Fibroblast of the conjunctiva (primary cell): ENCODE measurements around the gene BCL2A1.
"Not testable (repeated sequence)": the region's sequence is repeated elsewhere in the genome, so short reads cannot be mapped to it uniquely, and the experiment has no call there.

ENCODE experiments used
- DNase-seq: peaks from one replicate; pipeline ENCODE4 v3.0.0-alpha.2; 2010; ENCODE audit warnings: low read depth

The BCL2A1 gene

DNA sequence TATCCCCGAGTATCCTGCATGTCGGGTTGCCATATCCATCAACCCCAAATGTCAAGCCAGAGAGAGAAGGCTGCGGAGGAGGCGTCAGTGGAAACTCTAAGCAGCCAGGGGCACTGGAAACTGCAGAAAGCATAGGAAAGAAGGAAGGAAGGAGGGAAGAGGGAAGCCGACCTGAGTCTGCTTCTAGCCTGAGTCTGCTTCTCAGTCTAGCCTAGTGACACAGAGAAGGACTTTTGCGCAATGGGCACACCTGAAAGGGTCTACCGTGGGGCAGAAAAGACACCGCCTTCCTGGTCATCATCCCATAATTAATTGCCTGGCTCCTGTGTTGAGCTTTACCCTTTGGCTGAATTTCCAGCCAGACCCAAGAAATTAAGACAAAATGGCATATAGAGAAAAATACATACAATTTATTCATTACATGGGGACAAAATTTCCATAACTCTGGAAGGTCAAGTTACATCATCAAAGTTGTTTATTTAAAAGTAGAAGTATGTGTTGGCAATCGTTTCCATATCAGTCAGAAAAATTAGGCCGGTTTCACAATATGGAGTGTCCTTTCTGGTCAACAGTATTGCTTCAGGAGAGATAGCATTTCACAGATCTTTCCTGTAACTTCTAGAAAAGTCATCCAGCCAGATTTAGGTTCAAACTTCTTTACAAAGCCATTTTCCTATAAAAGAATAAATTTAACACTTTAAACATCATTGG, 10.3 kb downstream of the BCL2A1 start:
- no peak for DNase-seq

DNA sequence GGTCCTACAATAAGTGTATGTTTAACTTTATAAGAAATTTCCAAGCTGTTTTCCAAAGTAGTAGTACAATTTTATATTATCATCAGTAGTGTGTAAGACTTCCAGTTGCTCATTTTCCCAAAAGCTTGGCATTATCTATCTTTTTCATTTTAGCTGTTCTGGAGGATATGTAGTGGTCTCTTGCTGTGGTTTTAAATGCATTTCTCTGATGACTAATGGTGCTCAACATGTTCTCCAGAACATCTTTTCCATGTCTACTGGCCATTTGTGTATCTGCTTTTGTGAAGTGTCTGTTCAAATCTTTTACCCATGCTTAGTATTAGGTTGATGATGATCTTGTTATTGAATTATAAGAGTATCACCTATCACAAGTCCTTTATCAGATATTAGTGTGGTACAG, 13.3 kb downstream of the BCL2A1 start:
- no peak for DNase-seq

DNA sequence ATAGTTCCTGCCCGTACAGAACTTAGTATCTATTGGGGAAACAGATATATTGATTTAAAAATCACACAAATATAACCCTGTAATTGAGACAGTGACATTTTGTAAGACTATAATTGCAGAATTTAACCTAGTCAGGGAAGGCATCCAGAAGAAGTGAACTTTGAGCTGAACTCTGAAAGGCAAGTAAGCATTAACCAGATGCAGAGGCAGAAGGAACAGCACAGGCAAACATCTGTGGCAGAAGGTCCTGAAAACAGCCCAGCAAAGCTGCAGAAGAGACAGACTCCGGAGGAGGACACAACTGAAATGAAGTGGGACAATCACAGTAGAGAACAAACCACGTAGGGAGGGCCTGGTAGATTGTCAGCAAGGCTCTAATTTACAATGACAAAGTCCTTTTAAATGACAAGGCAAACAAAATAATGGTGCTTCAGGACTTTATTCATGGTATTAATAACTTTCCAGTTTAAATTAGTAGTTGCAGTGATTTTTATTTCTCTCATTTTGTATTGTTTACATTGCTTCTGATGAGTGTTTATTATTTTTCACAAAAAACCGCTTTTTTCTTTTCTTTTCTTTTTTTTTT, 14.5 kb downstream of the BCL2A1 start:
- no peak for DNase-seq

DNA sequence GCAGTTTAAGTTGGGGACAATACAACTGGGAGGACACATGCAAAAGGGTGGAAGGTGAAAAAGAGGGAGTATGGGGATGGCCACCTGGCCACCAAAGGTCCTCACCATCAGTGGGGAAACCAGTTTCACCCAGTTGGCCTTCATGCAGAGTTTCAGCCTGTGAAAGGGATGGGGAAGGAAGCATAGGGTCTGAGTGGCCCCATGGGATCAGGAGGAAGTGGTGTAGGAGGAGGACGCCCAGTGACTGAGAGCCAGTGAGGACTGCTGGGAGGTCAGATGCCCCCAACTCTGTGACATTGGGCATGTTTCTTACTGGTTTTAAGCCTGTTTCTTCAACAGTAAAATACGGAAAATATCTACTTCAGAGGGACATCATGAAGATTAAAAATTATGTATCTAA, 16.3 kb downstream of the BCL2A1 start:
- DNase-seq: no peak

DNA sequence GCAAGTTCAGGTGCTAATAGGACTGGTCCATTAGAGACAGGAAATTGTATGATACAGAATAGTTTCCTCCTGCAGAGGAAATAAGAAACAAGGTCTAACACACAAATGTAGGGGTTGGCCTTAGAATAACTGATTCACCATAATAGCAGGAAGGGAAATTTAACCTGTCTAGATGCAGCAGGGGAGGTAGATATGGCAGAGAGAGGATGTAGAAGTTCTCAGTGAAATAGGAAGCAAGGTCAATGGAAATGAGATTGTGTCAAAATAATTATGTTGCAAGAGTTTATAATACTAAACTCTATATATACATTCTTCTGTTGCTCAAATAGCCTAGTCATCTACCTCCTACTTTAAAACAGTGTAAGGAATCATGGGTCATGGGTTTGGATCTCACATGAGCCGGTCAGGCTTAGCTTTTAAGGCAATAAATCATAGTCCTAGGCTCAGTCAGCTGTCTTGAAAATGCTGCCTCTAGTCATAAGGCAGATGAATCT, 17.0 kb downstream of the BCL2A1 start:
- DNase-seq: no peak

DNA sequence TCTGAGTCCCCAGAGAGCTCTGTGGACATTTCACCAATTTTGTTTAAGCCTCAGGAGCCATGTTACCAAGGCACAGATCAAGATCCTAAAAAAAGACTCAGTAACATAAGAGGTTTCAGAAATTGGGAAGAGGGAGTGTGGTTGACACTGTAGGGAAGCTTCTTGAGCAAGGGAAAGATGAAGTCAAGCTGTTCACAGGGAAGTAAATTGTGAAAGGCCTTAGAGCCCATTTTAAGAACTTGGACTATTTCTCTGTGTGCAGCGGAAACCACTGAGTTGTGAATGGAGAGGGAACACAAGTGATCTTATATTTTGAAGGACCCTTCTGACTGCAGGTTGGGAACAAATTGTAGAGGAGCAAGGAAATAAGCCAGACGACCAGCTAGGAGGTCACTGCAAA, 18.7 kb downstream of the BCL2A1 start:
- no peak for DNase-seq

DNA sequence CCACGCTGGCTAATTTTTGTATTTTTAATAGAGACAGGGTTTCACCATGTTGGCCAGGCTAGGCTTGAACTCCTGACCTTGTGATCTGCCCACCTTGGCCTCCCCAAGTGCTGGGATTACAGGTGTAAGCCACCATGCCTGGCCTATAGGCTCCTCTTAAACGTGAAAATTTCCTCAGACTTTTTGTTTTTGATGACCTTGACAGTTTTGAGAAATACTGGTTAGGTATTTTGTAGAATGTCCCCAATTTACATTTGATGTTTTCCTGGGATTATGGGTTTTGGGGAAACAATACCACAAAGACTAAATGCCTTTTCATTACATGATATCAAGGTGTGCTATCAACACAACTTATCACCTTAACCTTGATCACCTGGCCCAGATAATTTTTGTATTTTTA, 20.7 kb downstream of the BCL2A1 start:
- DNase-seq: no peak

DNA sequence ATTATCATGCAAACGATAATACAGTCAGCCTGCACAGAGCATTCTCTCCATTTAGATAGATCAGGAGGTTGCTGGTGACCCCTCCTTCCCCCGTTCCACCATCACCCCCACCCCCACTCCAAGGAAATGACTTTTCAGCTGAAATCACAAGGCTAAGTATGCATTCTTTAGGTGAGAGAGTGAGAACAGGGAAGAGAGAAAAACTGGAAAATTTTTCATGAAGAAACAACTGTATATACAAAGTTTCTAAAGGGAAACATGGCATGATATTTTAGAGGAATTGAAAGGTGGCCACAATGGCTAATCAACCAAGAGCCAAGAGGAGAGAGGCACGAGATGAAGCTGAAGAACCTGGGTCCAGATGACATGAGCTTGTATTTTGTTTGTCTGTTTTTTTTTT, 22.2 kb downstream of the BCL2A1 start:
- DNase-seq: no peak

DNA sequence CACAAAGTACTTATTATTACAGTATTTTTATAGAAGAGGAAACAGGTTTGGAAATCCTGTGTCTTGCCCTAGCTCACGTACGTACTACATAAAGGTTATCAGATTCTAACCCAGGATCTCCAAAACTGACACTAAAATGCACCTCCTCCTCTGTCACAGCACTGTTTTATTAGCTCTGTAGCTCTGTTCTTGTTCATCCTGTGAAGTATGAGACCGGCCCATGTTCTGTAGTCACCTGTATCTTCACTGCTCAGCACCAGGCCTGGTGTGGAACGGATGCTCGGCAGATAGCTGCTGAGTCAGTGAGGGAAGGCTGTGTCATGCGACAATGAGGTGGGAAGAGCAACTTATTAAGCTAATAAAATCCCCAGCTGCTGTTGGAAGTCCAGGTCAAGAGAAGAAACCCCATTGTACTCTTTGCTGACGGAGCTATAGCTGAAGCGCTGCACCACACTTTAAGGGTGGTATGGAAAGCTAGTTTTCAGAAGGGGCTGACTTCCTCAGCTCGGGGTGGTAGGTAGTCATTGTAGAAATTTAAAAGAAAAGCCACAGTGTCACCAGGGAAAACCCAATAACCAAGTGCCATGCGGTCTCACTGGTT, 22.8 kb downstream of the BCL2A1 start:
- no peak for DNase-seq

DNA sequence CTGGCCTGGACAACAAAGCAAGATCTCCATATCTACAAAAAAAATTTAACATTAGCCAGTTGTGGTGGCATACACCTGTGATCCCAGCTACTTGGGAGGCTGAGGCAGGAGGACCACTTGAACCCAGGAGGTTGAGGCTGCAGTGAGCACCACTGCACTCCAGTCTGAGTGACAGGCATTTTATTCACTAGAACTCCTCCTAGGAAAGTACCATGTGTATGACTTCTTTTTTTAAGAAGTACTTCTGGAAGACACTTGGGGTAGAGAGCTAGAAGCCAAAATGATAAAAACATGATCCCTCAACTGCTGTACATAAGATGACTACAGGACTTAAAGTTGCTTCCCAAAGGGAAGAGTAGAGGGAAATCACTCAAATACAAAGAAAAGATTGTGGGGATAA, 24.0 kb downstream of the BCL2A1 start:
- DNase-seq: no peak

DNA sequence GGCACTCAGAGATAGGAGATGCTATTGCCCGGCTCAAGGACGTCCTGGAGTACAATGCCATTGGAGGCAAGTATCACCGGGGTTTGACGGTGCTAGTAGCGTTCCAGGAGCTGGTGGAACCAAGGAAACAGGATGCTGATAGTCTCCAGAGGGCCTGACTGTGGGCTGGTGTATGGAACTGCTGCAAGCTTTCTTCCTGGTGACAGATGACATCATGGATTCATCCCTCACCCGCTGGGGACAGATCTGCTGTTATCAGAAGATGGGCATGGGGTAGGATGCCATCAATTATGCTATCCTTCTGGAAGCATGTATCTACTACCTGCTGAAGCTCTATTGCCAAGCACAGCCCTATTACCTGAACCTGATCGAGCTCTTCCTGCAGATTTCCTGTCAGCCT, 26.4 kb downstream of the BCL2A1 start:
- DNase-seq: no peak

DNA sequence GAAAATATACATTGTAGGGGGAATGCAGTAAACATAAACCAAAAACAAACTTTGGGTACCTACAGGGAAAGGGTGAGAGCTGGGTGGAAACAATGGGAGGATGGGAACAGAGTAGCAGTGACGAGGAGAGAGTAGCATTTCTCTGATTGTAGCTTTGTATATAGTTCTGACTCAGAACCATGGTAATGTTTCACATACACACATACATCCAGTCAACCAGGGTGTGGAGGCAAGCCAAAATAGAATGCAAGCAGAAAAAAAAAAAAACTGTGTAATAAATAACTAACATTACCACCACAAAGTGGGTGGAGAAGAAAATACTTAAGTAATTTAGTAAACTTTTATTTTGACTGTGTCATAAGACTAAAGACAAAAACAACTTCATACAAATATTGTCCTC, 27.2 kb downstream of the BCL2A1 start:
- peak; percentile 21 for DNase-seq

DNA sequence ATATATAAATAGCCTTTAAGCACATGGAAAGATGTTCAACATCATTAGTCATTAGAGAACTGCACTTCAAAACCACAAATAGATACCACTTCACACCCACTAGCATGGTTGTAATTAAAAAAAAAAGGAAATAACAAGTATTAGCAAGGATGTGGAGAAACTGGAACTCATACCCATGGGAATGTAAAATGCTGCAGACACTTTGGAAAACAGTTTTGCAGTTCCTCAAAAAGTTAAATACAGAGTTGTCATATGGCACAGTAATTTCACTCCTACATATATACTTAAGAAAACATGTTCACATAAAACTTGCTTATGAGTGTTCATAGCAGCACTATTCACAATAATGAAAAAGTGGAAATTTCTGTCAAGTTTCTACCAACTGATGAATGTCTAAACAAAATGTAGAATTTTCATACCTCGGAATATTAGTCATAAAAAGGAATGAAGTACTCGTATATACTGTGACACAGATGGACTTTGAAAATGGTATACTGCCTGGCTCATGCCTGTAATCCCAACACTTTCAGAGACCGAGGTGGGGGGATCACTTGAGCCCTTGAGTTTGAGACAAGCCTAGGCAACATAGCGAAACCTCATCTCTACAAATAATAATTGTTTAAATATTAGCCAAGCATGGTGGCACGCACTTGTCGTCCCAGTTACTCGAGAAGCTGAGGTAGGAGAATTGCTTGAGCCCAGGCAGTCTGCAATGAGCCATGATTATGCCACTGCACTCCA, 28.1 kb downstream of the BCL2A1 start:
- no peak for DNase-seq

DNA sequence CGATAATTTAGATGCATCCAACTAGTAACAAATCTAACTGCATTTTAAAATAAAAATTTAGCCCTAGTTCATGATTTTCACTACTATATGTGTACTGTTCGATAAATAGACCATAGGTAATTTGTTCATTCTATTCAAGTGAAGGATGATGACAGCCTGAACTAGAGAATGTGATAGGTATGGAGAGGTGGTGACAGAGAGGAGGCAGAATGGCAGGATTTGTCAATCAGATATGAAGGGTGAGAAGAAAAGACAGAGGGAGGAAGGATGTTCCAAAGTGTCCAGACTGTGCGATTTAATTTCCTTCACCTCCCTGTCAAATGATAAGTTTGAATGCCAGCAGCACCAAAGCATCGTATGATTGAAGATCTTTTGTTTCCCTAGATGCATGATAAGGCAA, 31.6 kb downstream of the BCL2A1 start:
- DNase-seq: no peak

DNA sequence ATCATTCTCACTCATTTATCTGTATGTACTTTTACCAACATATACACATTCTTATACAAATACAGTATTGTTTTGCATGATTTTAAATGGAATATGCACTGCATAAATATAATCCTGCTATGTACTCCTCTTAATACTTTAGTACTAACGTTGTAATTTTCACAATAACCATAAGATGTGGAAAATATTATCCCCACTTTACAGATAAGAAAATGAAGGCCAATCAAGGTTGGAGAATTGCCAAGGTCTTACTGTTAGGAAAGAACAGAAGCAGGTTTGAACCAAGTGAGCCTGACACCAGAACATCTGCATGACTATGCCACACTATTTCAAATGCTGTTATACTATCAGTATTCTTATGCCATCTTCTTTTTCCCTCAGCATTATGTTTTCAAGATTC, 32.9 kb downstream of the BCL2A1 start:
- no peak for DNase-seq

DNA sequence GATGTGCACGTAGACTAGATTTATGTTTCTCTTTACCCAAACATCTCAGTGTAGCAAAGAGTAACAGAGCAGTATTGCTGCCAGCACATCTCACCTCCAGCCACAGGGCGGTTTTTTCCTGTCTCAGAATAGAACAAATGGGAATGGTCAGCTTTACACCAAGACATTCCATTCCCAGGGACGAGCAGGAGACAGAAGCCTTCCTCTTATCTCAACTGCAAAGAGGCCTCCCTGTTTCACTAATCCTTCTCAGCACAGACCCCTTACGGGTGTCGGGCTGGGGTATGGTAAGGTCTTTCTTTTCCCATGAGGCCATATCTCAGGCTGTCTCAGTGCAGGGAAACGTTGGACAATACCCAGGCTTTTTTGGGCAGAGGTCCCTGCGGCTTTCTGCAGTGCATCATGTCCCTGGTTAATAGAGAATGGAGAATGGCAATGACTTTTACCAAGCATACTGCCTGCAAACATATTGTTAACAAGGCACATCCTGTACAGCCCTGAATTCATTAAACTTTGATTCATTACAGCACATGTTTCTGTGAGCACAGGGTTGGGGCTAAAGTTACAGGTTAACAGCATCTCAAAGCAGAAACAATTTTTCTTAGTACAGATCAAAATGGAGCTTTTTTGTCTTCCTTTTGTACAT, 35.3 kb downstream of the BCL2A1 start:
- not testable (repeated sequence) for DNase-seq

DNA sequence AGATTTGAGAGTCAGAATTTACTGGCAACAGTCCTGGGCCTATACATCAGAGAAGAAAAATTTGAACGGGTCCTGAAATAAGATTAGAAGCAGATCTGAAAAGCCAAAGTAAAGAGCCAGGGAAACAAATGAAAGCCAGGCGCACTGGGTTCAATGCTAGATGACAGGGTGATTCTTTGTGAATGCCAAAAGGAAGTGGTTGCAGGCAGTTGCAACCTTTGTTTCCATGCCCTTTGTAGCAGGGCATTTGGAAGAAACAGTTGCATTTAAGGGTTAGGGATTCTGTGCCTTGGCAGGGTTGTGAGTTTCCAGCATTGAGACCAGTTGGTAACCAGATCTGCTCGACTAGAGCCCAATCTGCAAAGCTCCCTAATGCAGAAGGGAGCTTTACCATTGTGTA, 37.8 kb downstream of the BCL2A1 start:
- DNase-seq: no peak

DNA sequence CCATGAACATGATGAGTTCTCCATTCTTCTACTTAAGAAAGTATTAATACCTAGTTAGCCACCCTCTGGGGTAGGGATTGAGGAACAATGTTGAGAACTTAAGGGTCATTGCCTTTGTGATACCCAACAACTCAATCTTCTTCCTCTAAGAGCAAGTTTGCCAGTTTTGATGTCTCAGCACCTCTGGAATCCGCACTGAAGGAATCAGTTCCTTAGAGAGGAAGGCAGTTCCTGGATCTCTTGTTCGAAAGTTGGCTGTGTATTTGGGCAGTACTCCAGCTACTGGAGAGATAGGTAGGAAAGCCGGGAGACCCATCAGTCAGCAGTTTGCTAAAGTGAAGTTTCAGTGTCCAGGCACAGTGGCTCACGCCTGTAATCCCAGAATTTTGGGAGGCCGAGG, 38.5 kb downstream of the BCL2A1 start:
- DNase-seq: no peak

DNA sequence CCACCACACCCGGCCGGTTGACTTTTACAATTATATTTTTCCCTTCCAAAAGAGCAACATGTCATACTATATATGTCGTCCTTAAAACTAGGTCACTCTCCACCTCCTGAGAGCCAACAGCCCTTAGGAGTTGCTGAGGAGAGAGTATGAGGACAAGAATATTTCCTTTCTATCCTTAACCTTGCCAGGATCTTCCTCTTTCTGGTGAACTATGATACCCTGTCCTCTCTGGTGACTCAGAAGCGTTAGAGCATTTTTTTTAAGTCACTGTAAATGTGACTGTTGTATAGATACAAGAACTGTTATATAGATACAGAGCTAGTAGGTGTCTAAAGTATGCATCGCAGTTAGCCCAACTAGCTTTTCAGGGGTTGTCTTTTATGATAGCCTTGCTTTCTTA, 40.5 kb downstream of the BCL2A1 start:
- no peak for DNase-seq

DNA sequence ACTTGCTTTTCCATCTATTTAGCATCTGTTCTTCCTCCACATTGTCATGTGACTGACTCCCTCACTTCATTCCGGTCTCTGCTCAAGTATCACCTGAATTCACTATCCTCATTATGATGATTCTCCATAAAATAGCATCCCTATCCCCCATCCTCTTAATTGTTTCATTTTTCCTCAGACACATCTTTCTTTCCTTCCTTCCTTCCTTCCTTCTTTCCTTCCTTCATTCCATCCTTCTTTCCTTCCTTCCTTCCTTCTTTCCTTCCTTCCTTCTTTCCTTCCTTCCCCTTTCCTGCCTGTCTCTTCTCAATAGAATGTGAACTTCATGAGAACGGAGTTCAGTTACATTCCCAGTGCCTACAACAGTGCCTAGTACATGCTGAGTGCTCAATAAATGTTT, 41.6 kb downstream of the BCL2A1 start:
- DNase-seq: no peak

DNA sequence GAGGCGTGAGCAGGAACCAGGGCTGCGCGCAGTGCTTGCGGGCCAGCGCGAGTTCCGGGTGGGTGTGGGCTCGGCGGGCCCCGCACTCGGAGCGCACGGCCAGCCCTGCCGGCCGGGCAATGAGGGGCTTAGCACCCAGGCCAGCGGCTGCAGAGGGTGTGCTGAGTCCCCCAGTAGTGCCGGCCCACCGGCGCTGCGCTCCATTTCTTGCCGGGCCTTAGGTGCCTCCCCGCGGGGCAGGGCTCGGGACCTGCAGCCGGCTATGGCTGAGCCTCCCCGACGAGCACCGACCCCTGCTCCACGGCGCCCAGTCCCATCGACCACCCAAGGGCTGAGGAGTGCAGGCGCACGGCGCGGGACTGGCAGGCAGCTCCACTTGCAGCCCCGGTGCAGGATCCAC, 44.9 kb downstream of the BCL2A1 start:
- not testable (repeated sequence) for DNase-seq

DNA sequence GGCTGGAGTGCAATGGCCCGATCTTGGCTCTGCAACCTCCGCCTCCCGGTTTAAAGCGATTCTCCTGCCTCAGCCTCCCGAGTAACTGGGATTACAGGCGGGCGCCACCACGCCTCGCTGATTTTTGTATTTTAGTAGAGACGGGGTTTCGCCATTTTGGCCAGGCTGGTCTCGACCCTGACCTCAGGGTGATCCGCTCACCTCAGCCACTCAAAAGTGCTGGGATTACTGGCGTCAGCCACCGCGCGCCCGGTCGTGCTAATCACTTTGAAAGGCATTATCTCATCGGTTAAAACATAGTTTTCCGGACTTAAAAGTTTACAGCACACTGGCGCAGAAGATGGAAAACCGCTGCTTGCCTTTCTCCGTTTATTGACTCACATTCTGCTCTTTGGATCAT, 46.6 kb downstream of the BCL2A1 start:
- DNase-seq: no peak
